Endothelial cell (in vitro differentiated cells): ENCODE data around the gene RAB31. TPM values are rescaled to one million over a fixed set of nuclear protein-coding genes. Genes with fewer than 3 reads are reported as not detected.

Source experiments
- DNase-seq: peaks from one replicate; pipeline ENCODE4 v3.0.0; 2021; ENCODE audit warnings: low spot score
- H3K27ac Mint-ChIP-seq: one replicate; pipeline ENCODE4 v1.8.0; 2021; ENCODE audit warnings: mixed read lengths, inconsistent platforms; ENCODE audit not compliant: unreplicated experiment
- H3K27me3 Mint-ChIP-seq: one replicate; pipeline ENCODE4 v1.8.0; 2021; ENCODE audit warnings: mild to moderate bottlenecking, moderate library complexity, mixed read lengths, inconsistent platforms; ENCODE audit not compliant: unreplicated experiment
- H3K36me3 Mint-ChIP-seq: one replicate; pipeline ENCODE4 v1.8.0; 2021; ENCODE audit warnings: mild to moderate bottlenecking, low read depth, mixed read lengths, inconsistent platforms; ENCODE audit not compliant: unreplicated experiment
- H3K4me1 Mint-ChIP-seq: one replicate; pipeline ENCODE4 v1.8.0; 2021; ENCODE audit warnings: mild to moderate bottlenecking, mixed read lengths, inconsistent platforms; ENCODE audit not compliant: unreplicated experiment
- H3K4me3 Mint-ChIP-seq: one replicate; pipeline ENCODE4 v1.8.0; 2021; ENCODE audit warnings: mild to moderate bottlenecking, mixed read lengths, inconsistent platforms; ENCODE audit not compliant: unreplicated experiment
- H3K9me3 Mint-ChIP-seq: one replicate; pipeline ENCODE4 v1.8.0; 2021; ENCODE audit warnings: mixed read lengths, inconsistent platforms; ENCODE audit not compliant: unreplicated experiment
- CTCF ChIP-seq: fragments of 200-600 bp; sonication (generic); IDR thresholded peaks from one replicate; pipeline ENCODE4 v1.5.0; 2021; ENCODE audit warnings: antibody characterized with exemption; ENCODE audit not compliant: unreplicated experiment
- total RNA-seq: library from RNA; stranded (reverse); fragmentation: NEBNext Ultra II Directional; extraction: Animal tissue kit (Norgen Biotek cat#: 25700); gene quantifications from one replicate; pipeline ENCODE4 v1.2.1, GENCODE V29; 2021; ENCODE audit not compliant: unreplicated experiment

The RAB31 gene
- total RNA-seq, 1 donor from 2014 or later: 88.8 TPM

GRCh38 chr18:9775178-9775577 lies 67.1 kb downstream of the RAB31 start:
- Mint-ChIP-seq H3K4me1 (peaks cover 34% of the 10 kb centered on the region), H3K36me3 (peaks cover 10% of the 10 kb centered on the region), H3K4me3 (no peak overlapping the region), H3K9me3 (no peaks in the 10 kb centered on the region), H3K27me3 (peaks cover 6% of the 10 kb centered on the region), H3K27ac (no peak overlapping the region)
- no peak for TF ChIP-seq CTCF
- DNase-seq: no peak

- Mint-ChIP-seq H3K27me3 (peaks cover 2% of the 10 kb centered on the region), H3K9me3 (no peaks in the 10 kb centered on the region), H3K4me1 (peaks cover 15% of the 10 kb centered on the region), H3K36me3 (peaks cover 10% of the 10 kb centered on the region), H3K27ac (no peak overlapping the region), H3K4me3 (no peak overlapping the region)
- DNase-seq: no peak
- TF ChIP-seq CTCF: no peak
Measured at GRCh38 chr18:9779630-9780029, 71.5 kb downstream of the RAB31 start.

GRCh38 chr18:9782073-9782857 lies 74.2 kb downstream of the RAB31 start:
- Mint-ChIP-seq H3K9me3 (no peaks in the 10 kb centered on the region), H3K36me3 (peaks cover 15% of the 10 kb centered on the region), H3K27ac (peak overlapping the region; percentile 42), H3K4me1 (peaks cover 11% of the 10 kb centered on the region), H3K4me3 (no peak overlapping the region), H3K27me3 (peaks cover 2% of the 10 kb centered on the region)
- no peak for DNase-seq
- TF ChIP-seq CTCF: no peak

- no peak for TF ChIP-seq CTCF
- H3K4me3 Mint-ChIP-seq: no peak overlapping the region
- H3K27me3 Mint-ChIP-seq: no peaks in the 10 kb centered on the region
- no peak for DNase-seq
- H3K27ac Mint-ChIP-seq: no peak overlapping the region
- H3K36me3 Mint-ChIP-seq: peaks cover 15% of the 10 kb centered on the region
- peaks cover 11% of the 10 kb centered on the region for H3K4me1 Mint-ChIP-seq
- no peaks in the 10 kb centered on the region for H3K9me3 Mint-ChIP-seq
Measured at GRCh38 chr18:9786631-9787030, 78.5 kb downstream of the RAB31 start.

- TF ChIP-seq CTCF: no peak
- Mint-ChIP-seq H3K27ac (no peak overlapping the region), H3K4me1 (peaks cover 11% of the 10 kb centered on the region), H3K36me3 (peaks cover 15% of the 10 kb centered on the region), H3K4me3 (no peak overlapping the region), H3K27me3 (no peaks in the 10 kb centered on the region), H3K9me3 (no peaks in the 10 kb centered on the region)
- DNase-seq: no peak
Measured at GRCh38 chr18:9787036-9787435, 78.9 kb downstream of the RAB31 start.
